Measurements from ENCODE around the gene HMGA1. TPM values are rescaled to one million over a fixed set of nuclear protein-coding genes. Genes with fewer than 3 reads are reported as not detected.
A peak's percentile ranks its signal among the peaks of the same experiment; 100 is the strongest.

HMGA1 gene
- total and polyA plus RNA-seq, 2 of the 13 experiments (the other 11 are each of a cell fraction or from before 2014, with no cell fraction given): 117 to 145 TPM

DNA sequence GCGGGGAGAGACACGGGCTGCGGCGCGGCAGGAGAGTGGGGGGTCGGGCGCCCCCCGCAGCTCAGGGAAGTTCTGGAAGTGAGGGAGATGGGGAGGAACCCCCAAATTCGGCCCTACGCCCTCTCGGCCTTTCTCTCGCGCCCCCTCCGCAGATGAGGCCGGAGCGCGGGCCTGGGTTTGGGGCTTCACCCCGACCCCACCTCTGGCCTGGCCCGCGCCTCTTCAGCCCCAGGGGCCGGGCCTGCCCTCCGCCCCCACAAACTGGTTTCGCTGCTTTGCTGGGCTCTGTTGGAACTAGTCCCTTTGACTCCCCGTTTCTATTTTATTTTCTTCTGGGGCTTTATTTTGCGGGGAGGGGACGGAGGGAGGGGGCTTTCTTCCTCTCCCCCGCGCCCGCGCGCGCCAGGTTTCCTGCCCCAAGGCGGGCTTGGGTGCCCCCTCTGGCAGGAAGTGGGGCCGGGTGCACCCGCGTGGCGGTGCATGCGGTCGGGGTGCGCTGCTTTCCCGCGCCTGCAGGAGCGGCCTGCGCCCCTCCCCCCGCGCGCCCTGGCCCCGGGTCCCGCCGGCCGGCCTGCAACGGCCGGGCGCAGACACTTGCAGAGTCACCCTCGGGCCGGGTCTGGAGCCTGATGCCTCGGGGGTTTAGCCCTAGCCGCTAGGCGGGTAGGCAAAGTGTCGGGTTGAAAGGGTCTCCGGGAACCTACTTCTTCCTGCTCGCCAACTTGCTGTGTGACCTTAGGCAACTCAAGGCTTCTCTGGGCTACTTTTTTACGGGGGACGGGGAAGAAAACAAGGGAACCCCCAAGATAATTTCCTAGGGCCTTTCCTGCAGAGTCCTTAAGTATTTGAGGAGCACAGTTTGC lies 1.3 kb downstream of the HMGA1 start (continued):
- TF ChIP-seq TRIM22 (IDR thresholded peaks at IDR 0.05): no peak
- no peak for TF ChIP-seq SRSF9 (IDR thresholded peaks at IDR 0.05; ENCODE audit: borderline replicate concordance, insufficient read depth, low read depth, low read length, poor library complexity, severe bottlenecking)
- TF ChIP-seq GTF3A (CRISPR knock-in tag; conservative IDR thresholded peaks at IDR 0.05): no peak
- peak; percentile 77; the same call in 1 of the 2 replicates for TF ChIP-seq ZFP37 (CRISPR knock-in tag; IDR thresholded peaks at IDR 0.05; ENCODE audit: borderline replicate concordance)
- no peak for TF ChIP-seq EZH2 (conservative IDR thresholded peaks at IDR 0.05; ENCODE audit: low read depth, low read length)
- TF ChIP-seq MAF1 (CRISPR knock-in tag; IDR thresholded peaks at IDR 0.05; ENCODE audit: borderline replicate concordance): no peak
- no peak for TF ChIP-seq SOX6 (IDR thresholded peaks at IDR 0.05)
- peak; percentile 45; the same call in 1 of the 2 replicates for TF ChIP-seq SOX6 (CRISPR knock-in tag; IDR thresholded peaks at IDR 0.05)
- TF ChIP-seq CSRNP2 (CRISPR knock-in tag; conservative IDR thresholded peaks at IDR 0.05; ENCODE audit: low read depth): 0 out of 2 replicates have a peak, but pooled peaks have one; percentile 78
- TF ChIP-seq ZNF232 (CRISPR knock-in tag; IDR thresholded peaks at IDR 0.05; ENCODE audit: borderline replicate concordance): peak; percentile 97
- TF ChIP-seq, protein P1, sequence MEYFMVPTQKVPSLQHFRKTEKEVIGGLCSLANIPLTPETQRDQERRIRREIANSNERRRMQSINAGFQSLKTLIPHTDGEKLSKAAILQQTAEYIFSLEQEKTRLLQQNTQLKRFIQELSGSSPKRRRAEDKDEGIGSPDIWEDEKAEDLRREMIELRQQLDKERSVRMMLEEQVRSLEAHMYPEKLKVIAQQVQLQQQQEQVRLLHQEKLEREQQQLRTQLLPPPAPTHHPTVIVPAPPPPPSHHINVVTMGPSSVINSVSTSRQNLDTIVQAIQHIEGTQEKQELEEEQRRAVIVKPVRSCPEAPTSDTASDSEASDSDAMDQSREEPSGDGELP (IDR thresholded peaks at IDR 0.05; ENCODE audit: borderline replicate concordance, low read depth): no peak
- no peak for TF ChIP-seq ZNF207 (IDR thresholded peaks at IDR 0.05; ENCODE audit: borderline replicate concordance)
- no peak for TF ChIP-seq MAFG (CRISPR knock-in tag; IDR thresholded peaks at IDR 0.05)
- TF ChIP-seq ZBTB7A (CRISPR knock-in tag; IDR thresholded peaks at IDR 0.05): peak; percentile 94
- TF ChIP-seq DR1 (CRISPR knock-in tag; IDR thresholded peaks at IDR 0.05): peak; percentile 77
- TF ChIP-seq MTF1 (CRISPR knock-in tag; IDR thresholded peaks at IDR 0.05): peak; percentile 98
- TF ChIP-seq, protein P2, sequence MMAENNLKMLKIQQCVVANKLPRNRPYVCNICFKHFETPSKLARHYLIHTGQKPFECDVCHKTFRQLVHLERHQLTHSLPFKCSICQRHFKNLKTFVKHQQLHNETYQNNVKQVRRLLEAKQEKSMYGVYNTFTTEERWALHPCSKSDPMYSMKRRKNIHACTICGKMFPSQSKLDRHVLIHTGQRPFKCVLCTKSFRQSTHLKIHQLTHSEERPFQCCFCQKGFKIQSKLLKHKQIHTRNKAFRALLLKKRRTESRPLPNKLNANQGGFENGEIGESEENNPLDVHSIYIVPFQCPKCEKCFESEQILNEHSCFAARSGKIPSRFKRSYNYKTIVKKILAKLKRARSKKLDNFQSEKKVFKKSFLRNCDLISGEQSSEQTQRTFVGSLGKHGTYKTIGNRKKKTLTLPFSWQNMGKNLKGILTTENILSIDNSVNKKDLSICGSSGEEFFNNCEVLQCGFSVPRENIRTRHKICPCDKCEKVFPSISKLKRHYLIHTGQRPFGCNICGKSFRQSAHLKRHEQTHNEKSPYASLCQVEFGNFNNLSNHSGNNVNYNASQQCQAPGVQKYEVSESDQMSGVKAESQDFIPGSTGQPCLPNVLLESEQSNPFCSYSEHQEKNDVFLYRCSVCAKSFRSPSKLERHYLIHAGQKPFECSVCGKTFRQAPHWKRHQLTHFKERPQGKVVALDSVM (CRISPR knock-in tag; IDR thresholded peaks at IDR 0.05): peak; percentile 50; the same call in 1 of the 2 replicates
- no peak for TF ChIP-seq ZBTB42 (CRISPR knock-in tag; IDR thresholded peaks at IDR 0.05)
- TF ChIP-seq NAIF1 (CRISPR knock-in tag; IDR thresholded peaks at IDR 0.05; ENCODE audit: borderline replicate concordance): peak; percentile 87
- peak; percentile 99 for TF ChIP-seq ZNF431 (CRISPR knock-in tag; IDR thresholded peaks at IDR 0.05; ENCODE audit: borderline replicate concordance, low read depth)
- peak; percentile 98 for TF ChIP-seq ZNF83 (CRISPR knock-in tag; IDR thresholded peaks at IDR 0.05; ENCODE audit: borderline replicate concordance)
- TF ChIP-seq ETV5 (CRISPR knock-in tag; IDR thresholded peaks at IDR 0.05; ENCODE audit: borderline replicate concordance): peak; percentile 87
- peak; percentile 81; the same call in 1 of the 2 replicates for TF ChIP-seq ARNTL (CRISPR knock-in tag; IDR thresholded peaks at IDR 0.05)
- peak; percentile 61; the same call in 1 of the 2 replicates for TF ChIP-seq KMT2A (CRISPR knock-in tag; IDR thresholded peaks at IDR 0.05)

All from HepG2 (cell line).